WERI-Rb-1 (cell line): ENCODE measurements around the gene SH3RF2.

ENCODE experiments used
- DNase-seq: peaks from one replicate; pipeline ENCODE4 v3.0.0-alpha.2; 2020
- H3K27ac ChIP-seq: fragments of 250-450 bp; sonication (Bioruptor Pico); 2 replicates; pipeline ENCODE4 v1.5.1; 2020; ENCODE audit warnings: mild to moderate bottlenecking, moderate library complexity
- H3K27me3 ChIP-seq: fragments of 250-450 bp; sonication (Bioruptor Pico); 2 replicates; pipeline ENCODE4 v1.5.1; 2021; ENCODE audit warnings: mild to moderate bottlenecking, low read depth, moderate library complexity; ENCODE audit not compliant: insufficient read depth, severe bottlenecking
- H3K36me3 ChIP-seq: fragments of 250-450 bp; sonication (Bioruptor Pico); 2 replicates; pipeline ENCODE4 v1.5.1; 2020; ENCODE audit warnings: mild to moderate bottlenecking, moderate library complexity
- H3K4me3 ChIP-seq: 2 replicates; pipeline ENCODE4 v1.5.1; 2011; ENCODE audit warnings: low read depth, mild to moderate bottlenecking, control low read depth, low read length
- H3K9me3 ChIP-seq: fragments of 250-450 bp; sonication (Bioruptor Pico); 2 replicates; pipeline ENCODE4 v1.5.1; 2021; ENCODE audit warnings: mild to moderate bottlenecking, moderate library complexity; ENCODE audit not compliant: severe bottlenecking
- CTCF ChIP-seq: IDR thresholded peaks from 2 replicates; pipeline ENCODE4 v1.5.1; 2011; ENCODE audit warnings: low read depth, mild to moderate bottlenecking, control low read depth, inconsistent platforms, low read length

SH3RF2 gene

GRCh38 chr5:145942749-145943148, 6.4 kb downstream of the SH3RF2 start:
- no peaks in the 10 kb centered on the region for H3K36me3 ChIP-seq
- no peaks in the 10 kb centered on the region for H3K9me3 ChIP-seq
- H3K27ac ChIP-seq, result no peak overlapping the region

GRCh38 chr5:145943674-145944121, 7.3 kb downstream of the SH3RF2 start:
- TF ChIP-seq CTCF, result no peak
- no peak overlapping the region for H3K27ac ChIP-seq
- DNase-seq, result no peak
- H3K36me3 ChIP-seq, result no peaks in the 10 kb centered on the region
- no peaks in the 10 kb centered on the region for H3K27me3 ChIP-seq
- no peak overlapping the region for H3K4me3 ChIP-seq
- no peaks in the 10 kb centered on the region for H3K9me3 ChIP-seq

More at GRCh38 chr5:145942749-145943148, 6.4 kb downstream of the SH3RF2 start:
- Histone ChIP-seq H3K27me3 (no peaks in the 10 kb centered on the region), H3K4me3 (no peak overlapping the region)
- TF ChIP-seq CTCF, result no peak
- DNase-seq, result no peak

- no peaks in the 10 kb centered on the region for H3K36me3 ChIP-seq
- no peak for DNase-seq
- no peak overlapping the region for H3K27ac ChIP-seq
- no peak for TF ChIP-seq CTCF
- no peak overlapping the region for H3K4me3 ChIP-seq
- H3K9me3 ChIP-seq, result no peaks in the 10 kb centered on the region
- H3K27me3 ChIP-seq, result no peaks in the 10 kb centered on the region
Measured at GRCh38 chr5:145944328-145944727, 8.0 kb downstream of the SH3RF2 start.

- no peak overlapping the region for H3K4me3 ChIP-seq
- no peaks in the 10 kb centered on the region for H3K27me3 ChIP-seq
- no peak for DNase-seq
- no peaks in the 10 kb centered on the region for H3K9me3 ChIP-seq
- no peak overlapping the region for H3K27ac ChIP-seq
- no peaks in the 10 kb centered on the region for H3K36me3 ChIP-seq
- no peak for TF ChIP-seq CTCF
Measured at GRCh38 chr5:145945620-145946111, 9.3 kb downstream of the SH3RF2 start.

GRCh38 chr5:145946112-145946861, 9.9 kb downstream of the SH3RF2 start:
- H3K4me3 ChIP-seq, result no peak overlapping the region
- H3K27me3 ChIP-seq, result no peaks in the 10 kb centered on the region
- H3K36me3 ChIP-seq, result no peaks in the 10 kb centered on the region
- H3K9me3 ChIP-seq, result no peaks in the 10 kb centered on the region
- TF ChIP-seq CTCF, result no peak
- no peak overlapping the region for H3K27ac ChIP-seq
- DNase-seq, result no peak
